Muscle layer of colon (tissue), 2 donors: ENCODE measurements around the gene GRIA4.
"Not testable (repeated sequence)": the region's sequence is repeated elsewhere in the genome, so short reads cannot be mapped to it uniquely, and the experiment has no call there.

Experiments
- H3K27ac ChIP-seq: one replicate; pipeline ENCODE4 v1.7.0; 2013; ENCODE audit warnings: low read depth, mild to moderate bottlenecking, low read length, moderate library complexity
- H3K27me3 ChIP-seq, 2 donors: one replicate each; pipeline ENCODE4 v1.7.0; 2013; ENCODE audit warnings: low read length in 2 of 2, mild to moderate bottlenecking in 2 of 2; ENCODE audit not compliant: insufficient read depth in 2 of 2, control insufficient read depth in 1 of 2
- H3K36me3 ChIP-seq: one replicate; pipeline ENCODE4 v1.7.0; 2013; ENCODE audit warnings: mild to moderate bottlenecking, low read length; ENCODE audit not compliant: insufficient read depth
- H3K4me1 ChIP-seq: one replicate; pipeline ENCODE4 v1.7.0; 2013; ENCODE audit warnings: mild to moderate bottlenecking, low read length; ENCODE audit not compliant: insufficient read depth
- H3K4me3 ChIP-seq, 2 donors: one replicate each; pipeline ENCODE4 v1.7.0; 2013; ENCODE audit warnings: low read length in 2 of 2, low read depth in 1 of 2, mild to moderate bottlenecking in 1 of 2, moderate library complexity in 1 of 2
- H3K9ac ChIP-seq: one replicate; pipeline ENCODE4 v1.7.0; 2013; ENCODE audit warnings: low read length
- H3K9me3 ChIP-seq: one replicate; pipeline ENCODE4 v1.7.0; 2013; ENCODE audit warnings: mild to moderate bottlenecking, low read length
- donor health status: abdominal sarcoma.
- donor health status: Adenocarcinoma of cecum.

GRIA4 gene

DNA sequence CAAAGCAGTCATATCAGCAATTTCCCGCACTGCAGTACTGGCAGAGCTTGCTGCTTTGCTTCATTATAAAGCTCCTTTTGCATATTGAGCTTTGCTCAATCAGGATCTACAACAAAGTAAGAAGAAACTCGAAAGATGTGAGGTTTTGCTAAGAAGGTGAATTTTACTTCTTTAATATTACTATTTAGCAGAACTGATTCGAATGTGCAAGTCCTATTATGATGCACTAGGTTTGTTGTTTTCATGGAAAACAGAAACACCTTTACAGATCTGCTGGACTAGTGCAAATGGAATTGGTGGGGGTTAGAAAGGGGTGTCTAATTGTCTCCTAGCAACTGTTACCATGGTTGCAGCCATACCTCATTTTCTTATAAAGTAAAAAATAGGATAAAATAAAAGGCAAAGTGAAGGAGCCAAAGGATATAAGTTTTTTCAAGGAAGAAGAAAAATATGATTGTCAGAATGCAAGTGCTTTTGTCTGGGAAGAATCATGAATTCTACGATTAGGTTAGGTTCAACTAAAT lies 259.0 kb downstream of the GRIA4 start:
- Histone ChIP-seq H3K36me3 (no peaks in the 10 kb centered on the region), H3K4me3 (no peak overlapping the region), H3K4me1 (no peaks in the 10 kb centered on the region), H3K27me3 (no peaks in the 10 kb centered on the region), H3K9ac (no peak overlapping the region), H3K27ac (no peak overlapping the region), H3K9me3 (no peaks in the 10 kb centered on the region)

DNA sequence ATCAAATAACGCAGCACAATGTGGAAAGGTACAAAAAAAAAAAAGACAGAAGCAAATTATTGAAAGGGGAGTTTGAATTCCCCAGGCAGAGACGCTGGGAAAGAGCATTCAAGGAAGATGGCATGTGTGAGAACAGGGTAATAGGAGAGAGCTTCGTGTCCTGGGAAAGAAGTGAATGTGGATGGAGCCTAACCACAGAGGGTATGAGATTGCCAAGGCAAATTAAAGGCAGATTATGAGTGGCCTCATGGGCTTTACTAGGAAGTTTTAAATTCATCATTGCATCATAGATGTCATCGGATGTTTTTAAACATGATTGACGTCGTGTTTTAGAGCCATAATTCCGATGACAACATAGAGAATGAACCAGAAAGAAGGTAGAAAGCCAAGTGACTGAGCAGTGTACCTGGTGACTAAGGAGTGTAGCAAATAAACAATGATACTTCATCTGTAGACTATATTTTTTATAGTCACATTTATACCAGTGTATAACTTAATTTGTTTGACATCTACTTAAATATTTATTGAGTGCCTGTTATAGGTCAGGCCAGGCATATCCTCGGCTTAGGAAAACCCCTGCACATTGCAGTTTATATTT lies 260.7 kb downstream of the GRIA4 start:
- no peaks in the 10 kb centered on the region for H3K4me1 ChIP-seq
- no peaks in the 10 kb centered on the region for H3K36me3 ChIP-seq
- no peak overlapping the region for H3K27ac ChIP-seq
- H3K27me3 ChIP-seq, result no peaks in the 10 kb centered on the region
- H3K4me3 ChIP-seq, result no peak overlapping the region
- no peak overlapping the region for H3K9ac ChIP-seq
- no peaks in the 10 kb centered on the region for H3K9me3 ChIP-seq

DNA sequence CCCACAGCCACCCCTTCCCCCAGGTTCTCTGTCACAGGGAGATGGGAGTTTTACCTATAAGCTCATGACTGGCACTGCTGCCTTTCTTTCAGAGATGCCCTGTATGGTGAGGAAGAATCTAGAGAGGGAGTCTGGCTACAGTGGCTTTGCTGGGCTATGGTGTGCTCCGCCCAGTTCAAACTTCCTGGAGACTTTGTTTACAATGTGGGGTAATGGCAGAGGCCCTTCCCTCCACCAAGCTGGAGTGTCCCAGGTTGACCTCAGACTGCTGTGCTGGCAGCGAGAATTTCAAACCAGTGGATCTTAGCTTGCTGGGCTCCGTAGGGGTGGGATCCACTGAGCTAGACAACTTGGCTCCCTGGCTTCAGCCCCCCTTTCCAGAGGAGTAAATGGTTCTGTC lies 268.6 kb downstream of the GRIA4 start:
- H3K27ac ChIP-seq, result no peak overlapping the region
- H3K9me3 ChIP-seq, result no peaks in the 10 kb centered on the region
- H3K36me3 ChIP-seq, result no peaks in the 10 kb centered on the region
- H3K4me1 ChIP-seq, result no peaks in the 10 kb centered on the region
- H3K4me3 ChIP-seq, result no peak overlapping the region
- H3K9ac ChIP-seq, result no peak overlapping the region
- no peaks in the 10 kb centered on the region for H3K27me3 ChIP-seq

DNA sequence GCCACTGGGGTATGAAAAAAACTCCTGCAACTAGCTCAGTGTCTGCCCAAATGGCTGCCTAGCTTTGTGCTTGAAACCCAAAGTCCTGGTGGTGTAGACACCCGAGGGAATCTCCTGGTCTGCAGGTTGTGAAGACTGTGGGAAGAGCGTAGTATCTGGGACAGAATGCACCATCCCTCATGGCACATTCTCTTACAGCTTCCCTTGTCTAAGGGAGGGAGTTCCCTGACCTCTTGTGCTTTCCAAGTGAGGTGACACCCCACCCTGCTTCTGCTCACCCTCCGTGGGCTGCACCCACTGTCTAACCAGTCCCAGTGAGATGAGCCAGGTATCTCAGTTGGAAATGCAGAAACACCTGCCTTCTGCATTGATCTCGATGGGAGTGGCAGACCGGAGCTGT lies 269.1 kb downstream of the GRIA4 start:
- not testable (repeated sequence) for H3K27ac ChIP-seq, H3K9ac ChIP-seq, H3K9me3 ChIP-seq, H3K4me3 ChIP-seq, H3K27me3 ChIP-seq, H3K4me1 ChIP-seq, H3K36me3 ChIP-seq

DNA sequence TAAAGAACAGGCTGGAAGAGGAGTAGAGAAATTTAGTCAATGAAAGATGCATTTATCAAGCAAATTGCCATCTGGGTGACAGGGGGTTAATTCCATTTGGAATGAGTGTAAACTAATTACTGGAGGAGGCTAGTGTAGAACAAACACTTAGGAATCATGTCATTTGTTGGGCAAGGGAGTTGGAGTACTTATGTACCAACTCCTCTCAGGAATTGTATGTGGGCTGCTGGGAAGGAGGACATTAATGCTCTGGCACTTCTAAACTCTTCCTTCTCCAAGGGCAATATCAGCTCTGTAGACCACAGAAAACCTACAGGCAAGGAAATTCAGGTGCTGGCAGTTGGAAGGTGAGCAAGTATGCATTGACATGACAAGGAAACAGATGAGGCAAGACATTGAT lies 271.2 kb downstream of the GRIA4 start:
- H3K27ac ChIP-seq, result no peak overlapping the region
- H3K36me3 ChIP-seq, result no peaks in the 10 kb centered on the region
- H3K4me1 ChIP-seq, result no peaks in the 10 kb centered on the region
- no peak overlapping the region for H3K9ac ChIP-seq
- no peaks in the 10 kb centered on the region for H3K27me3 ChIP-seq
- no peaks in the 10 kb centered on the region for H3K9me3 ChIP-seq
- no peak overlapping the region for H3K4me3 ChIP-seq

DNA sequence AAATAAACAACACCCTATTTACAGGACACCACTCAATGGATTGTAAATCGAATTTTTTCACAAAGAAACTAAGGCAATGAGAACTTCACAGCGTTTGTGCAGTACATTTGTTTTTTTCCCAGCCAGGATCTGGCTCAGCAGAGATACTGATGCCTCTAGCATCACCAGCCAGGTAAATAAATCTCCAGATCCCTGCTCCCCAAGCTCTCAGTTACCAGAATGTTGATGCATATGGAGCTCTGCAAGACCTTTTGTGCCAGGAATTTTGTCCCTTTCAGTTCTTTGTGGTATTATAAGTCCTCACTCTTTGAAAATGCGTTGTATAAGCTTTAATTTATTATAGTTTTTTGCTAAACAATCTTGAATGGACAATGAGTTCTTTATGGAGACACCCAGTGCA lies 274.6 kb downstream of the GRIA4 start:
- Histone ChIP-seq H3K36me3 (no peaks in the 10 kb centered on the region), H3K4me1 (no peaks in the 10 kb centered on the region), H3K27me3 (no peaks in the 10 kb centered on the region), H3K27ac (no peak overlapping the region), H3K4me3 (no peak overlapping the region), H3K9ac (no peak overlapping the region), H3K9me3 (no peaks in the 10 kb centered on the region)

DNA sequence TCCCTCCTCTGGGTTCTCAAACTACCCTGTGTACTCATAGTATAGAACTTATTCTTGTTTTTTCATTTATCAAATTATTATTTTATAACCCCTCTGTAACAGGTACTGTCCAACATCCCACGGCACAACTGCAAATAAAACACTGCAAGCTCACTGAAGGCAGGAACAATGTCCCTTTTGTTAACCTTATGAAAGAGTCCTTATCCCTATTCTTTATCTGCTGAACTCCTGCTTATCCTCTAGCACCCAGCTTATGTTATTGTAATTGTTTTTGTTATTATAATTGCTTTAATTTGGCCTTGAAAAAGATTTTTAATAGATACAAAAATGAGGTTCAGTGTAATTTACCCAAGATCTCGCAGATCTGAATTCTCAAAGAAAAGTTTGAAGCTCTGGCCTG lies 281.8 kb downstream of the GRIA4 start:
- no peaks in the 10 kb centered on the region for H3K36me3 ChIP-seq
- H3K27me3 ChIP-seq, result no peaks in the 10 kb centered on the region
- no peaks in the 10 kb centered on the region for H3K9me3 ChIP-seq
- H3K4me1 ChIP-seq, result no peaks in the 10 kb centered on the region
- no peak overlapping the region for H3K27ac ChIP-seq
- no peak overlapping the region for H3K4me3 ChIP-seq
- H3K9ac ChIP-seq, result no peak overlapping the region

DNA sequence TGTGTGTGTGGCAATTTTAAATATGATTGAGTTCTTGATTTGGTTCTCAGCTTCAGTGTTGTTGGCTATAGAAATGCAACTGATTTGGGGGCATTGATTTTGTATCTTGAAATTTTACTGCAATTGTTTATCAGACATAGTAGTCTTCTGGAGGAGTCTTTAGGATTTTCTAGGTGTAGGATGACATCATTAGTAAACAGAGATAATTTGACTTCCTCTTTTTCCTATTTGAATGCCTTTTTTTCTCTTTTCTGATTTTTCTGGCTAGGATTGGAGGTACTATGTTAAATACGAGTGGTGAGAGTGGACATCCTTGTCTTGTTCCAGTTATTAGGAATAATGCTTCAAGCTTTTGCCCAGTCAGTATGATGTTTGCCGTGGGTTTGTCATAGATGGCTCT lies 287.3 kb downstream of the GRIA4 start:
- no peak overlapping the region for H3K27ac ChIP-seq
- H3K4me3 ChIP-seq, result no peak overlapping the region
- H3K9me3 ChIP-seq, result no peaks in the 10 kb centered on the region
- no peaks in the 10 kb centered on the region for H3K36me3 ChIP-seq
- no peaks in the 10 kb centered on the region for H3K27me3 ChIP-seq
- no peaks in the 10 kb centered on the region for H3K4me1 ChIP-seq
- H3K9ac ChIP-seq, result no peak overlapping the region

DNA sequence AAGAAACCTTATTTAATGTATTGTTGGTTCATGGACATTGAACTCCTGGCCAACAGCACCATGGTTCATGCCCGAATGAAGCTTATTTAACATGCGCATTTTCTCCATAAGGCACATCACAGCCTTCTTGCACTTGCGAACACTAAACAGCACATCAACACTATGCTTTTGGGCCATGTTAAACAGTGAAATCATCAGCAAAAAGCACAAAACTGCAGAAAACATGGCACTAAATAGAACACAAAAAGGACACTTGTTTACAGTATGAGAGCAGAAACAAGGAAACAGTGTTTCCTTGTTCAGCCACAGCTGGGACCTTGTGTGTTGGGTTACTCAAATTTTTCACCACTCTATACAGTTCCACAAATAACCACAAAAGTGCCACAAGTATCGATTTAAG lies 289.9 kb downstream of the GRIA4 start:
- no peaks in the 10 kb centered on the region for H3K27me3 ChIP-seq
- no peak overlapping the region for H3K9ac ChIP-seq
- H3K9me3 ChIP-seq, result no peaks in the 10 kb centered on the region
- H3K27ac ChIP-seq, result no peak overlapping the region
- no peaks in the 10 kb centered on the region for H3K36me3 ChIP-seq
- no peaks in the 10 kb centered on the region for H3K4me1 ChIP-seq
- H3K4me3 ChIP-seq, result no peak overlapping the region

DNA sequence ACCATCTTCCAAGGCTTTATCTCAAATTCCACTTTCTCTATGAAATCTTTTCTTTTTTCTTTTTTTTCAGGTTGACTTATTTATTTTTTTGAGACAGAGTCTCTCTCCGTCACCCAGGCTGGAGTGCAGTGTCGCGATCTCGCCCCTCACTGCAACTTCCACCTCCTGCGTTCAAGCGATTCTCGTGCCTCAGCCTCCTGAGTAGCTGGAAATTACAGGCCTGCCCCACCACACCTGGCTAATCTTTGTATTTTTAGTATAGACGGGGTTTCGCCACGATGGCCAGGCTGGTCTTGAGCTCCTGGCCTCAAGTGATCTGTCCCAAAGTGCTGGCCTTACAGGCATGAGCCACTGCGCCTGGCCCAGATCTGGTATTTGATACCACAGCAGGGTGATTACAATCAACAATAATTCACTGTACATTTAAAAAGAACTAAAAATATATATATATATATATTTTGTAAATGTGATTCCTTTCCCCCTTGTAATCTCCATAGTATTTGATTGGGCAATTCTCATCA lies 290.7 kb downstream of the GRIA4 start:
- Histone ChIP-seq H3K4me3 (no peak overlapping the region), H3K9me3 (no peaks in the 10 kb centered on the region), H3K4me1 (no peaks in the 10 kb centered on the region), H3K27ac (no peak overlapping the region), H3K36me3 (no peaks in the 10 kb centered on the region), H3K9ac (no peak overlapping the region), H3K27me3 (no peaks in the 10 kb centered on the region)

DNA sequence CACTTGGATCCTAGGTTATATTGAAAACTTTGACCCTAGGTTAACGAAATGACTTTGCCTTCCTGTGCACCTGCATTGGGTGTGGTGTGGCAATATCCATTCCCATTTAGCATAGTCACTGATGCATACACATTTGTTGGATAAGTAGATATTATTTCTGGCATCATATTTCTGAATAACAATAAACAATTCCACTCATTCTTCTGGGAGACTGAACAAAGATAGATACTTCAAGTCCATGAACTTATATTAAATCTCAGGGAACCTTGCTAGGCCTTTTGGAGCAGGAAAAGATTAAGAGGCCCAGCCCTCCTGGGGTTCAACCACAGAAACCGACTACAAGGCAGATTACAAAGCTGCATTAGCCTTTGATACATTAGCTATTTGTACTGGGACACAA lies 293.2 kb downstream of the GRIA4 start:
- Histone ChIP-seq H3K36me3 (no peaks in the 10 kb centered on the region), H3K27me3 (no peaks in the 10 kb centered on the region), H3K9me3 (no peaks in the 10 kb centered on the region), H3K27ac (no peak overlapping the region), H3K9ac (no peak overlapping the region), H3K4me3 (no peak overlapping the region), H3K4me1 (no peaks in the 10 kb centered on the region)

DNA sequence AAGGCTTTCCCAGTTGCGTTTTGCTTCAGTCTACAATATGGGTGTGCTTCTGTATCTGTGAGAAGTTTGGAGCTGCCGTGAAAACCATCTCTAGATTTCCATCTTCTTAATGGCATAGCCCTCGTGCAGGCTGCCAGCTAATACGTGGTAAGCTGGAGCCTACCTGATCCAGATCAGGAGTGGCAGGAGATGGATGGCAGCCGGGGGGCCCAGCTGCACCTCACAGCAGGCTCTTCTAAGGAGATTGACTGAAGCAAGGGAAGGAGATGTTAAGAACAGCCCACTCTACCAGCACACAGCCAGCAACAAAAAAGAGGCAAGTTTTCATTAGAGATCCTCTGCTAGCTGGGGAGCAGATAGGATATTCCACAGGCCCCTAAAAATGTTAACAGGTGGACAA lies 296.6 kb downstream of the GRIA4 start:
- Histone ChIP-seq H3K9ac (no peak overlapping the region), H3K4me1 (no peaks in the 10 kb centered on the region), H3K27me3 (no peaks in the 10 kb centered on the region), H3K36me3 (no peaks in the 10 kb centered on the region), H3K4me3 (no peak overlapping the region), H3K27ac (no peak overlapping the region), H3K9me3 (no peaks in the 10 kb centered on the region)
